ENCODE data around the gene ZNF674.

The ZNF674 gene

GRCh38 chrX:46571423-46572339 is 26.5 kb upstream of the ZNF674 start:
- H3K27ac ChIP-seq (replicated peaks) = no peak overlapping the region
- TF ChIP-seq POLR2AphosphoS5 (IDR thresholded peaks at IDR 0.05; ENCODE audit: low read depth) = no peak
- no peak for TF ChIP-seq SPI1 (IDR thresholded peaks at IDR 0.05; ENCODE audit: borderline replicate concordance, low read depth)
- TF ChIP-seq GABPA (IDR thresholded peaks at IDR 0.05; ENCODE audit: low read depth) = no peak
- TF ChIP-seq REST (IDR thresholded peaks at IDR 0.05; ENCODE audit: insufficient replicate concordance, low read depth) = no peak
- TF ChIP-seq, protein P1, sequence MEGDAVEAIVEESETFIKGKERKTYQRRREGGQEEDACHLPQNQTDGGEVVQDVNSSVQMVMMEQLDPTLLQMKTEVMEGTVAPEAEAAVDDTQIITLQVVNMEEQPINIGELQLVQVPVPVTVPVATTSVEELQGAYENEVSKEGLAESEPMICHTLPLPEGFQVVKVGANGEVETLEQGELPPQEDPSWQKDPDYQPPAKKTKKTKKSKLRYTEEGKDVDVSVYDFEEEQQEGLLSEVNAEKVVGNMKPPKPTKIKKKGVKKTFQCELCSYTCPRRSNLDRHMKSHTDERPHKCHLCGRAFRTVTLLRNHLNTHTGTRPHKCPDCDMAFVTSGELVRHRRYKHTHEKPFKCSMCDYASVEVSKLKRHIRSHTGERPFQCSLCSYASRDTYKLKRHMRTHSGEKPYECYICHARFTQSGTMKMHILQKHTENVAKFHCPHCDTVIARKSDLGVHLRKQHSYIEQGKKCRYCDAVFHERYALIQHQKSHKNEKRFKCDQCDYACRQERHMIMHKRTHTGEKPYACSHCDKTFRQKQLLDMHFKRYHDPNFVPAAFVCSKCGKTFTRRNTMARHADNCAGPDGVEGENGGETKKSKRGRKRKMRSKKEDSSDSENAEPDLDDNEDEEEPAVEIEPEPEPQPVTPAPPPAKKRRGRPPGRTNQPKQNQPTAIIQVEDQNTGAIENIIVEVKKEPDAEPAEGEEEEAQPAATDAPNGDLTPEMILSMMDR (IDR thresholded peaks at IDR 0.05; ENCODE audit: insufficient read depth, low read length) = no peak
- H3K4me3 ChIP-seq (replicated peaks; ENCODE audit: insufficient read depth, low read length) = no peak overlapping the region
- DNase-seq (ENCODE audit: low read depth in 1 of 2, low spot score in 1 of 2) = no peak
- H3K27me3 ChIP-seq (ENCODE audit: insufficient read depth, poor library complexity, severe bottlenecking) = no peaks in the 10 kb centered on the region

GRCh38 chrX:46569621-46570020 is 24.4 kb upstream of the ZNF674 start:
- no peak overlapping the region for H3K4me3 ChIP-seq (replicated peaks; ENCODE audit: insufficient read depth, low read length)
- no peak overlapping the region for H3K27ac ChIP-seq (replicated peaks)
- TF ChIP-seq REST (IDR thresholded peaks at IDR 0.05; ENCODE audit: insufficient replicate concordance, low read depth) (no peak), POLR2AphosphoS5 (IDR thresholded peaks at IDR 0.05; ENCODE audit: low read depth) (no peak), GABPA (IDR thresholded peaks at IDR 0.05; ENCODE audit: low read depth) (no peak), SPI1 (IDR thresholded peaks at IDR 0.05; ENCODE audit: borderline replicate concordance, low read depth) (no peak)
- TF ChIP-seq, protein P1 (IDR thresholded peaks at IDR 0.05; ENCODE audit: insufficient read depth, low read length) = no peak
- H3K27me3 ChIP-seq (ENCODE audit: insufficient read depth, poor library complexity, severe bottlenecking) = no peaks in the 10 kb centered on the region
- no peak for DNase-seq (ENCODE audit: low read depth in 1 of 2, low spot score in 1 of 2)

DNA sequence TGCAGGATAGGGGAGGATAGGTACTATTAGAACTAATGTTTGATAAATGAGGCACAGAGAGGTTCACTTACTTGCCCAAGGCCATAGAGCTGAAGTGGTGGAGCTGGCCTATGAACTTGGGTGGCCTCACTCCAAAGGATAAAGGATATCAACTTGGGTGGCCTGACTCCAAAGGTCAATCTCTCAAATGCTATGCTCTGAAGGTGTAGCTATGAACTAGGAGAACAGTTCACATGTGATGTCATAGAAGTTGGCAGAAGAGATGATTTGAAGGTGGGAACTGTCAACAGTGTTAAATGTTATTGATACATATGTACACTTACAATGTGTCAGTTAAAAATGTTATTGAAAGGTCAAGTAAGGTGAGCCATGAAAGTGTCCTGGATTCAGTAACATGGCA is 22.2 kb upstream of the ZNF674 start:
- no peaks in the 10 kb centered on the region for H3K27me3 ChIP-seq (ENCODE audit: insufficient read depth, poor library complexity, severe bottlenecking)
- no peak overlapping the region for H3K4me3 ChIP-seq (replicated peaks; ENCODE audit: insufficient read depth, low read length)
- TF ChIP-seq, protein P1 (IDR thresholded peaks at IDR 0.05; ENCODE audit: insufficient read depth, low read length) = no peak
- no peak for TF ChIP-seq REST (IDR thresholded peaks at IDR 0.05; ENCODE audit: insufficient replicate concordance, low read depth)
- TF ChIP-seq SPI1 (IDR thresholded peaks at IDR 0.05; ENCODE audit: borderline replicate concordance, low read depth) = no peak
- TF ChIP-seq POLR2AphosphoS5 (IDR thresholded peaks at IDR 0.05; ENCODE audit: low read depth) = no peak
- TF ChIP-seq GABPA (IDR thresholded peaks at IDR 0.05; ENCODE audit: low read depth) = no peak
- H3K27ac ChIP-seq (replicated peaks) = no peak overlapping the region
- DNase-seq (ENCODE audit: low read depth in 1 of 2, low spot score in 1 of 2) = no peak
